NCI-H226 (cell line): ENCODE data around the gene AHI1.

Experiments used
- DNase-seq: peaks from one replicate; pipeline ENCODE4 v3.0.0-alpha.2; 2015

Gene AHI1

GRCh38 chr6:135451617-135452190, 45.8 kb downstream of the AHI1 start:
- DNase-seq = no peak

- DNase-seq = no peak
Measured at GRCh38 chr6:135449246-135449645, 48.3 kb downstream of the AHI1 start.

- no peak for DNase-seq
Measured at GRCh38 chr6:135440087-135440792, 57.3 kb downstream of the AHI1 start.

GRCh38 chr6:135439549-135439948, 58.0 kb downstream of the AHI1 start:
- DNase-seq = no peak

GRCh38 chr6:135438907-135439535, 58.5 kb downstream of the AHI1 start:
- no peak for DNase-seq

GRCh38 chr6:135434991-135435390, 62.5 kb downstream of the AHI1 start:
- DNase-seq = no peak

GRCh38 chr6:135434095-135434494, 63.4 kb downstream of the AHI1 start:
- DNase-seq = no peak

- no peak for DNase-seq
Measured at GRCh38 chr6:135428078-135428477, 69.5 kb downstream of the AHI1 start.

GRCh38 chr6:135426833-135427232, 70.7 kb downstream of the AHI1 start:
- DNase-seq = no peak

- DNase-seq = no peak
Measured at GRCh38 chr6:135424385-135424784, 73.2 kb downstream of the AHI1 start.

GRCh38 chr6:135423649-135424128, 73.9 kb downstream of the AHI1 start:
- no peak for DNase-seq

GRCh38 chr6:135419162-135419561, 78.4 kb downstream of the AHI1 start:
- DNase-seq = peak; percentile 24

GRCh38 chr6:135418040-135418760, 79.3 kb downstream of the AHI1 start:
- DNase-seq = no peak

GRCh38 chr6:135412761-135413160, 84.8 kb downstream of the AHI1 start:
- no peak for DNase-seq

- no peak for DNase-seq
Measured at GRCh38 chr6:135411849-135412248, 85.7 kb downstream of the AHI1 start.

GRCh38 chr6:135411339-135411738, 86.2 kb downstream of the AHI1 start:
- no peak for DNase-seq

GRCh38 chr6:135410856-135411255, 86.7 kb downstream of the AHI1 start:
- no peak for DNase-seq

GRCh38 chr6:135403584-135403983, 94.0 kb downstream of the AHI1 start:
- DNase-seq = no peak

- DNase-seq = no peak
Measured at GRCh38 chr6:135402311-135402710, 95.2 kb downstream of the AHI1 start.

- no peak for DNase-seq
Measured at GRCh38 chr6:135397172-135397952, 100.2 kb downstream of the AHI1 start.

GRCh38 chr6:135395136-135395535, 102.4 kb downstream of the AHI1 start:
- no peak for DNase-seq

- no peak for DNase-seq
Measured at GRCh38 chr6:135393289-135393688, 104.3 kb downstream of the AHI1 start.

- DNase-seq = no peak
Measured at GRCh38 chr6:135390458-135390857, 107.1 kb downstream of the AHI1 start.
